ENCODE data around the gene HLA-DQB1.
"Not testable (repeated sequence)": the region's sequence is repeated elsewhere in the genome, so short reads cannot be mapped to it uniquely, and the experiment has no call there.

The HLA-DQB1 gene

GRCh38 chr6:32666420-32667300 is at the start of gene HLA-DQB1:
Gene HLA-DQB1 (minus strand): TSS chr6:32666657. CDS start chr6:32666607, 50 bp downstream.
- no peak for DNase-seq

DNA sequence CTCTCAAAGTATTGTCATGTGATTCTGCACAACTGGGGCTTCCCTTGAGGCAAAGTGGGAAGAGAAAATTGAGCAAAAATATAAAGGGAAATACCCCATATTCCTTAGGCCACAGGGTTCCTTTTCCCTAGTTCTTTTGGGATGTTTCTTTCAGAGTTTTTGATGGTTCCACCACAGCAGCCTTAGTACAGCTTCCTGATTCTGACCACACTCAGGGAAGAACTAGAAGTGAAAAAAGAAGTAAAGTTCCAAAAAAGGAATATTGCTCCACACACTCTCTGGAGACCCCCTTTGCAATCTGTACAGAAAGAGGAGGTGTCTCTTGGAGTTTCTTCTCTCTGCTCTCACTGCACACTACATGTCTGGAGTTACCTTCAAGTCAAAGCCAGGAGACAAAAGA is 46.8 kb upstream of the HLA-DQB1 start:
- no peak for DNase-seq

DNA sequence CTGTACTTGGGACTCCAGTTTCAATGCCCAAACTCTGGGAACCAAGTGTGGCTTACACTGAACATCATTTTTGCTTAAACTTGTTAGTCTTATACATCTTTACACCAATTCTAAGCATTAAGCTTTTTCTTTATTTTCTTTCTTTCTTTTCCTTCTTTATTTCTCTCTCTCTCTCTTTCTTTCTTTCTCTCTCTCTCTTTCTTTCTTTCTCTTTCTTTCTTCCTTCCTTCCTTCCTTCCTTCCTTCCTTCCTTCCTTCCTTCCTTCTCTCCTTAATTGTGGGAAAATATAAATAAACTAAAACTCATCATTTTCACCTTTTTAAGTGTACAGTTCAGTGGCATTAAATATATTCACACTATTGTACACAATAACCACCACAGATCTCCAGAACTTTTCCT is 43.2 kb upstream of the HLA-DQB1 start:
- no peak for DNase-seq

- DNase-seq, result not testable (repeated sequence)
Measured at GRCh38 chr6:32705164-32705563, 38.7 kb upstream of the HLA-DQB1 start.

GRCh38 chr6:32703347-32703746 is 36.9 kb upstream of the HLA-DQB1 start:
- DNase-seq, result no peak

DNA sequence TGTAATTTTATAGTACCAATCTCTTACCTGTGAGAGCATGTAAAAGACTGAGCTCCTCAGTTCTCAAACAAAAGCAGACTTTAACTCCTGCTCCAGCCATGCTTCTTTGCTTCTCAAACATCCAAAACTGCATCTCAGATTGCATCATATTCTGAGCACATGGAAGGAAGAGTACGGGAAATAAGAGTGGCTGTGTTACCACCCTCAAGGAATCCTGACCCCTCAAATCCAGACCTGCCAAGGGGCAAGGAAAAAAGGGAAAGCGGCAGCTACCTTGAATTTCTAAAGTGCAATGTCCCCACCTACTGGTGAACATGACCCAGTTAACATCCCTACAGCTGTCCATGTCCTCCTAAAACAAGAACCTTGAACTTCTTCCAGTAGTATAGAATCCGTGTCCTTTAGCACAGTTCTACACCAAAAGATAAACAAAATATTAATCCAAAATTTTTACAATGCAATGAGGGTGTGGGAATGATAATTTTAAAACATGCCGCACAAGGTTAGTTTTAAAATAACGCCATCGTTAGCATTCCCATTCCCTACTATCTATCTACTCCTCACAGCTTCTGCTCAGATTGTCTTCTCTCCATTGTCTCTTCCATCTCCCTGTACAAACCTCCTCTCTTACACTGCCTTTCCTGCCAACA is 34.1 kb upstream of the HLA-DQB1 start:
- DNase-seq, result no peak

DNA sequence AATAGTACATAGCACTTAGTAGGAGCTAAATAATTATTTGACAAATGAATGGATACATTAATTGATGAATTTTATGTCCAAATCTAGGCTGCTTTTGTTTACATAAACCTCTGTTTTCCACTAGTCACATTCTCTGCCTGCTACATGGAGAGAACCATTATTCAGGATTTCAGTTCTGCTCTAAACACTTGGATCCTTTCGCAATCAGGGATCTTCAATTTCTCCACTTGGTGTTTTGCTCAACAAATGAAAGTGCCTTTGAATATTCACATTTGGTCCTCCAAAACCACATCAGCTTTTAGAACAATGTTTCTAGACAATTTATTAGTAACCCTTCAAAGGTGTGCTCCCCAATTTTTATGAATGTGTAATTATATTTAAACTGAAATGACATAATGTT is 30.6 kb upstream of the HLA-DQB1 start:
- no peak for DNase-seq

- DNase-seq, result peak in 2 of 4 experiments; percentile 6 to 26
Measured at GRCh38 chr6:32692019-32692418, 25.6 kb upstream of the HLA-DQB1 start.

DNA sequence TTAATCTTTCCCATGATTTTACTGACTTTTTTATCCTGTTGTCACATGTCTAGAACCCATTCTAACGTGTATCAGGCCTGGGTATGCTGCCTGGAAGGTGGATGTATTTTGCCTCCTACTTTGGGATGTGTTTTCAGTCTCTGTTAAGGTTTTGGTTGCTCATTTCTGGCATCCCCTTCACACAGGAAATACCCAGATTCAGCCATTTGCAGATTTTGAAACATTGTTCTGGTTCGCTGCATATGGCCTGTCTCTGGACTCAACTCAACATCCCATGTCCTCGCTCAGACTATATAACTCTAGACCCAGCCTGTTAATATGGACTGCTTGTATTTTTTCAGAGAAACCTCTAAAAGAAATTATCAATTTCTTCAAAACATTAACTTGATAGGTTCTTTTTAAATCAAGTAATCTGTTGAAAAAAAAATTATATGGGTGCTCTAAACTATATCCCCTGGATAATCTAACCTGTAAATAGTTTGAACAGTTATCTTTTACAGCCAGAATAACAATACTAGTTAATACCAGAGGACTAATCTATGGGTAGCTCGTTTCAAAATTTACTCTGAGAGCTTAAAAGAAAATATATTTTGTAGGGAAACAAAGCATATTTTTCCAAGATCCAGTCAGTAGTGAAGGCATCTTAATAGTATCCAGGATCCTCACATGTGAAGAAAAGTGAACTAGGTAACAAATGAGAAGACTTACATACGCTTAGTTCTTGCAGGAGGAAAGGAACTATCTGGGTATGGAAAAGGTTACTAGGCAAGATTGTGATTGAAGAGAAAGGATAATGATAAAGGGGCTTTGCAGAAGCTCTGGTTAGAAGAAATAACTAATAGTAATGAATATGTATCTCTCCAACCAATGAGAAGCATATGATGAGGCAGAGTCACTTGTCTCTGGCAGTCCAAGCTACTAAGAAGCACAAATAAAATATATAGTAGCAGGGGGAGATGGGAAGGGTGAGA is 23.4 kb upstream of the HLA-DQB1 start:
- DNase-seq, result no peak

DNA sequence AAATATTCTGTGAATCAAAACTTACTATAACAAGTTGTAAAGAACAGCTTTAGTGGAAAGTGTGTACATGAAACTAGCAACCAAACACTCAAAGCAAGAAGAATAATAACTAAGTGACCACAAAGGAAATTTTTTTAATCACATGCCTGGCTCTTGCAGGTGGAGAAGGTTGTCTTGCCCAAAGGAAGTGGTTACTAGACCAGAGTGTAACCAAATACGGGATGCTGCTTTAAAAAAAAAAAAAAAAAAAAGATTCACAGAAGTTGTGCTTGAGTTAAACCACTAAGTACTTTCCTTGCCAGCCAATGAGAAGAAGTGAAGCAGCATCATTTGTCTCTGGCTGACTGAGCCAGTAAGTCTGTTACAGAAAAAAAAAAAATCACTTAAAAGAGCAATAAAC is 19.1 kb upstream of the HLA-DQB1 start:
- no peak for DNase-seq

GRCh38 chr6:32684246-32684645 is 17.8 kb upstream of the HLA-DQB1 start:
- no peak for DNase-seq

GRCh38 chr6:32680055-32680454 is 13.6 kb upstream of the HLA-DQB1 start:
- no peak for DNase-seq

DNA sequence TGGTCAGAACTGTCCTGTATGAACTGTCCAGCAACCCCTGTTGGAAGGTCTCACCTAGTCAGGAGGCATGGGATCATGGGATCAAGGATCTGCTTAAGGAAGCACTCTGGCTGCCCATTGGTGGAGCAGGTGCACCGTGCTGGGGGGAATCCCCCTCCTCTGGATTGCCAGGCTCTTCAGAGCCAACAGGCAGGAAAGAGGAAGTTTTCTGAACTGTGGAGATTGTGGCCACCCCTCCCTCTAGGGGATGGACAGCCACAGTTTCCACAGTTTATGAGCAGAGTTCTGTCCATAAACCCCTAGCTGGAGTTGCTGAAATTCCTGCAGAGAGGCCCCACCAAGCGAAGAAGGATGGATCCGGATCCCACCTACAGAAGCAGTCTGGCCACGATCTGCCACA is 13.0 kb upstream of the HLA-DQB1 start:
- DNase-seq, result no peak

DNA sequence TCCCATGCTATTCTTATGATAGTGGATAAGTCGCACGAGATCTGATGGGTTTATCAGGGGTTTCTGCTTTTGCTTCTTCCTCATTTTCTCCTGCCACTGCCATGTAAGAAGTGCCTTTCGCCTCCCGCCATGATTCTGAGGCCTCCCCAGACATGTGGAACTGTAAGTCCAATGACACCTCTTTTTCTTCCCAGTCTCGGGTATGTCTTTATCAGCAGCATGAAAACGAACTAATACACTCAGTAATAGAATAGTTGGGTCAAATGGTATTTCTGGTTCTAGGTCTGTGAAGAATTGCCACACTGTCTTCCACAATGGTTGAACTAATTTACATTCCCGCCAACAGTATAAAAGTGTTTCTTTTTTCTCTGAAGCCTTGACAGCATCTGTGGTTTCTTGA is 7.7 kb upstream of the HLA-DQB1 start:
- DNase-seq, result not testable (repeated sequence)

DNA sequence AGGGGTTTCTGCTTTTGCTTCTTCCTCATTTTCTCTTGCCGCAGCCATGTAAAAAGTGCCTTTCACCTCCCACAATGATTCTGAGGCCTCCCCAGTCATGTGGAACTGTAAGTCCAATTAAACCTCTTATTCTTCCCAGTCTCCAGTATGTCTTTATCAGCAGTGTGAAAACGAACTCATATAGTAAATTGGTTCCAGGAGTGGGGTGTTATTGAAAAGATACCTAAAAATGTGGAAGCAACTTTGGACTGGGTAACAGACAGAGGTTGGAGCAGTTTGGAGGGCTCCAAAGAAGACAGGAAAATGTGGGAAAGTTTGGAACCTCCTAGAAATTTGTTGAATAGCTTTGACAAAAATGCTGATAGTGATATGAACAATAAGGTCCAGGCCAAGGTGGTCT is 5.5 kb upstream of the HLA-DQB1 start:
- not testable (repeated sequence) for DNase-seq

- DNase-seq, result no peak
Measured at GRCh38 chr6:32669893-32670292, 3.4 kb upstream of the HLA-DQB1 start.

- DNase-seq, result no peak
Measured at GRCh38 chr6:32669240-32669639, 2.8 kb upstream of the HLA-DQB1 start.

DNA sequence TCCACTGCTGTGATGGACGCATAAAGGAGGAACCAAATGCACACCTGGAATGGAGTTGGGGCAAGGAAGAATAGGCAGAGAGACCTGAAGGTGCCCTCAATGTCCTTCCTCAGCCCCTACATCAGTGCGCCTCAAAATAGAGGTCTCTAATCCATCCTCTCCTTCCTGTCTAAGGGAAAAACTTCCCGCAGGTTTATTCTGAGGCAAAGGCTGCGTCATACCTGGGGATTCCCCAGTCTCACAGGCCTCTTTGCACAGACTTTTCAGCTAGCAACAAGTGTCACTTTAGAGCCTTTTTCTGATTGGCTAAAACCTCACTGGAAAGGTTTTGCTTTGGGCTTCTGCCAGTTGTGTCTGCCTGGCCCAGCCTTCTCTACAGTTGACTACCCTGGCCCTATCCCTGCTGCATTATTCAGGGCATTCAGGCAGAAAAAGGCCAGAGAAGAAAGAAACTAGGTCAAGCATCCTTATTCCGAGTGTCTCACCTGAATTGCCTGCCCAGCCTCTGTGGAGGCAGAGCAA is 1.8 kb upstream of the HLA-DQB1 start:
- DNase-seq, result no peak

DNA sequence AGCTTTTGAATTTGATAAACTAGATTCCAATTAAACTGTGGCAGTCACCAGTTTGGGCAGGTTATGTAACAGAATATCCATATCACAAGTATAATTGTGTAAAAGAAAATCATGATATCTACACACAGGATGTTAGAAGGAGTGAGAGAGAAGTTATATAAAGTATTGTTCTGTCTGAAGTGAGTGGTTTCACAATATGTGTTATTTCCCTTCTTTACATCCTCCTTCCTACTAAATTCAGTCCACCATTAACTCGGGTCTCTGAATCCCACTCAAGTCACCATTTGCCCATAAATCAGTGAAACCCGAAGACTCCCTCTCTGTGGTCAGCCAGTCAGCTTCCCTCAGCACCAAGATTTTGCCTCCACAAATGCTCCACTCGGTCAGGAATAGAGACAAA is 796 bp downstream of the HLA-DQB1 start:
- no peak for DNase-seq

DNA sequence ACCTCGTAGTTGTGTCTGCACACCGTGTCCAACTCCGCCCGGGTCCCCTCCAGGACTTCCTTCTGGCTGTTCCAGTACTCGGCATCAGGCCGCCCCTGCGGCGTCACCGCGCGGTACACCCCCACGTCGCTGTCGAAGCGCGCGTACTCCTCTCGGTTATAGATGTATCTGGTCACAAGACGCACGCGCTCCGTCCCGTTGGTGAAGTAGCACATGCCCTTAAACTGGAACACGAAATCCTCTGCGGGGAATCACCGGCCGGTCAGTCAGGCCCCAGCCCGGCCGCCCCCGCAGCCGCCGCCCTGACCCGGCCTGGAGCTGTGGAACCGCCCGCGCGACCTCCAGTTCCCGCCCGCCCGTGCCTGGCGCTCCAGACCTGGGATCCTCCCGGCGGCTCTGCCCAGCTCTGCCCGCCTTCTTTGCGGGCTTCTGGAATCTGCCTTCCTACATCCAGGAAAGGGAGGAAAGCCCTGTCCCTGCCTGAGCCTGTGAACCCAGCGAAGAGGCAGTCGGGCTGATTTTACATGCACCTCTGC is 1.6 kb downstream of the HLA-DQB1 start:
- DNase-seq, result peak in 1 of 4 experiments; percentile 19

DNA sequence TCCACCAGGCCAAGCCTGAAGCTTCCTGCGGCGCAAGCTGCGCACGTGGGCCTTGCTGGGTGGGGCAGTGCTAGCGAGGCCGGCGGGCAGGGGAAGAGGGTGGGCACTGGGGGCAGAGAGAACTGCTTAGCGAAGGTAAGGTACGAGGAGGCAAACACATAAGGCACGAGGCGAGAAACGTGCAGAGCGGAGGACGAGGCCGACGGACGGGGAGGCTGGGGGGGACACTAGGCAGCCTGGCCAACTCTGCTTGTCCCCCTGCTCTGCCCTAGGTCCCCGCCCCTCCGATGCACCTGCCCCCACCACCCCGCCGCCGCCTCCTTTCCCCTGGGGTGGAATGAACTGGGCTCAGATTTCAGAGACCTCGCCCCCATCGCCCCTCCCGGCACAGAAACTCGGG is 2.1 kb downstream of the HLA-DQB1 start:
- DNase-seq, result no peak

GRCh38 chr6:32662836-32663235 is 3.6 kb downstream of the HLA-DQB1 start:
- DNase-seq, result no peak

DNA sequence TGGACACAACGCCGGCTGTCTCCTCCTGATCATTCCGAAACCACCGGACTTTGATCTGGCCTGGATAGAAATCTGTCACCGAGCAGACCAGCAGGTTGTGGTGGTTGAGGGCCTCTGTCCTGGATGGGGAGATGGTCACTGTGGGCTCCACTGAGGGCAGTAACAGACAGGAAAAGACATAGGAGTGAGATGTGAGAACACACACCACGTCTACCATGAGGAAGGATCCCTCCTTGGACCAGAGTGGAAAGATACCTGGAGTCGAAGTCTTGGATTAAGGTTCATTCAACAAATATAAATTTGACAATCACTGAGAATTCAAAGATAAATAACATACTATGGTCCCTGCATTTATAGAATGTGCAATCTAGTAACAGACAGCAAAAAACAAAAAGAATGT is 4.4 kb downstream of the HLA-DQB1 start:
- DNase-seq, result no peak

Data from activated CD4-positive, CD25-positive, alpha-beta regulatory T cell (primary cell).